Esophagus mucosa (tissue), 1 donor: ENCODE results near the gene ZNF410. TPM values are rescaled to one million over a fixed set of nuclear protein-coding genes. Genes with fewer than 3 reads are reported as not detected.

Experiments
- ATAC-seq: fragments of 200-7000 bp; cut with Tn5 transposase; one replicate; pipeline ENCODE4 v1.9.1; 2020
- total RNA-seq: library from RNA; stranded (reverse); gene quantifications from one replicate; pipeline ENCODE4 v1.2.4, GENCODE V29; 2023
- donor health status: DM: yes; HTN: yes; CAD: no.

The ZNF410 gene
- total RNA-seq, 1 donor from 2014 or later = 33.2 TPM

- ATAC-seq = no peak
Measured at GRCh38 chr14:73958591-73958990, 71.9 kb downstream of the ZNF410 start.

- no peak for ATAC-seq
Measured at GRCh38 chr14:73961192-73961591, 74.5 kb downstream of the ZNF410 start.

- no peak for ATAC-seq
Measured at GRCh38 chr14:73965216-73965615, 78.6 kb downstream of the ZNF410 start.

- no peak for ATAC-seq
Measured at GRCh38 chr14:73968885-73969284, 82.2 kb downstream of the ZNF410 start.

GRCh38 chr14:73973497-73973896, 86.8 kb downstream of the ZNF410 start:
- no peak for ATAC-seq

GRCh38 chr14:73976125-73976524, 89.5 kb downstream of the ZNF410 start:
- no peak for ATAC-seq

GRCh38 chr14:73977896-73978295, 91.2 kb downstream of the ZNF410 start:
- no peak for ATAC-seq

Other genes with a start within 250 kb of the ZNF410 start
- 4.1 TPM for gene DNAL1, start 241.9 kb upstream of the ZNF410 start, total RNA-seq
- 11.6 TPM for gene PNMA1, start 172.5 kb upstream of the ZNF410 start, total RNA-seq
- gene PTGR2, start 35.0 kb upstream of the ZNF410 start, total RNA-seq = 8.6 TPM
- 1.6 TPM for gene FAM161B, start 63.2 kb downstream of the ZNF410 start, total RNA-seq
- 13.1 TPM for gene COQ6, start 63.4 kb downstream of the ZNF410 start, total RNA-seq
- 20.0 TPM for gene ENTPD5, start 132.4 kb downstream of the ZNF410 start, total RNA-seq
- 2.5 TPM for gene BBOF1, start 132.5 kb downstream of the ZNF410 start, total RNA-seq
- 17.0 TPM for gene ALDH6A1, start 197.6 kb downstream of the ZNF410 start, total RNA-seq
- 3.5 TPM for gene LIN52, start 198.1 kb downstream of the ZNF410 start, total RNA-seq